A673 (cell line): ENCODE measurements around the gene ZC3H12D. TPM values are rescaled to one million over a fixed set of nuclear protein-coding genes. Genes with fewer than 3 reads are reported as not detected.

Experiments
- BruUV-seq: library from RNA; stranded (reverse); fragments of 400-500 nt; replicated peaks from 2 replicates; lab custom pipeline; 2021; lab: Mats Ljungman, UMichigan
- CTCF ChIA-PET: fragments of 300-600 bp; sonication (Branson Sonifier 250); formaldehyde crosslinking; loops from one replicate; lab custom pipeline; 2022; ENCODE audit warnings: antibody characterized with exemption; lab: Charles Lee
- POLR2A ChIA-PET: fragments of 300-600 bp; sonication (Branson Sonifier 250); formaldehyde crosslinking; loops from one replicate; lab custom pipeline; 2022; ENCODE audit warnings: antibody characterized with exemption; ENCODE audit not compliant: low non-redundant PET; lab: Charles Lee
- DNase-seq: peaks from one replicate; pipeline ENCODE4 v3.0.0-alpha.2; 2015; ENCODE audit warnings: low spot score
- H3K27ac ChIP-seq: fragments of 200-600 bp; sonication (generic); 2 replicates; pipeline ENCODE4 v1.5.1; 2016; ENCODE audit warnings: mixed run types, low read depth, mild to moderate bottlenecking, mixed read lengths, antibody characterized with exemption, low read length; ENCODE audit not compliant: poor library complexity, severe bottlenecking
- H3K27me3 ChIP-seq: fragments of 200-600 bp; sonication (generic); replicated peaks from 2 replicates; pipeline ENCODE4 v1.6.1; 2017; ENCODE audit warnings: mixed run types, low read depth, mild to moderate bottlenecking, mixed read lengths, antibody characterized with exemption, low read length; ENCODE audit not compliant: insufficient read depth, poor library complexity
- H3K36me3 ChIP-seq: fragments of 200-600 bp; sonication (generic); 2 replicates; pipeline ENCODE4 v1.6.1; 2016; ENCODE audit warnings: mixed run types, mild to moderate bottlenecking, mixed read lengths, antibody characterized with exemption, low read length; ENCODE audit not compliant: insufficient read depth, poor library complexity, severe bottlenecking
- H3K4me1 ChIP-seq: fragments of 200-600 bp; sonication (generic); 2 replicates; pipeline ENCODE4 v1.6.1; 2017; ENCODE audit warnings: mixed run types, mild to moderate bottlenecking, mixed read lengths, antibody characterized with exemption, low read length; ENCODE audit not compliant: insufficient read depth, poor library complexity, severe bottlenecking
- H3K4me3 ChIP-seq: fragments of 200-600 bp; sonication (generic); 2 replicates; pipeline ENCODE4 v1.5.1; 2016; ENCODE audit warnings: low read depth, mixed run types, mild to moderate bottlenecking, mixed read lengths, low read length; ENCODE audit not compliant: poor library complexity, severe bottlenecking
- H3K9me3 ChIP-seq: fragments of 200-600 bp; sonication (generic); 2 replicates; pipeline ENCODE4 v1.6.1; 2016; ENCODE audit warnings: mixed run types, low read depth, mild to moderate bottlenecking, mixed read lengths, antibody characterized with exemption, low read length; ENCODE audit not compliant: poor library complexity, severe bottlenecking
- EZH2 ChIP-seq: fragments of 200-600 bp; sonication (generic); IDR thresholded peaks from 2 replicates; pipeline ENCODE4 v1.6.1; 2017; ENCODE audit warnings: borderline replicate concordance, low read depth, mild to moderate bottlenecking, mixed read lengths, antibody characterized with exemption, low read length; ENCODE audit not compliant: poor library complexity, severe bottlenecking
- intact Hi-C: fragments of 100-400 bp; cut with micrococcal nuclease; formaldehyde crosslinking; loops from one replicate; pipeline ENCODE4 v1.10.0; 2022; ENCODE audit not compliant: unreplicated experiment
- total RNA-seq: library from RNA; stranded (reverse); gene quantifications from 2 replicates; pipeline ENCODE4 v1.2.3, GENCODE V29; 2021
- TF ChIP-seq, protein P1 (sequence below): fragments of 300-800, 200-600 bp; sonication (generic); conservative IDR thresholded peaks from 2 replicates; pipeline ENCODE4 v1.5.1; 2017; ENCODE audit warnings: low read depth, mild to moderate bottlenecking, antibody characterized with exemption, low read length, moderate library complexity, mixed read lengths

ZC3H12D gene
- total RNA-seq, 1 experiment from 2014 or later = 0.30 TPM

DNA sequence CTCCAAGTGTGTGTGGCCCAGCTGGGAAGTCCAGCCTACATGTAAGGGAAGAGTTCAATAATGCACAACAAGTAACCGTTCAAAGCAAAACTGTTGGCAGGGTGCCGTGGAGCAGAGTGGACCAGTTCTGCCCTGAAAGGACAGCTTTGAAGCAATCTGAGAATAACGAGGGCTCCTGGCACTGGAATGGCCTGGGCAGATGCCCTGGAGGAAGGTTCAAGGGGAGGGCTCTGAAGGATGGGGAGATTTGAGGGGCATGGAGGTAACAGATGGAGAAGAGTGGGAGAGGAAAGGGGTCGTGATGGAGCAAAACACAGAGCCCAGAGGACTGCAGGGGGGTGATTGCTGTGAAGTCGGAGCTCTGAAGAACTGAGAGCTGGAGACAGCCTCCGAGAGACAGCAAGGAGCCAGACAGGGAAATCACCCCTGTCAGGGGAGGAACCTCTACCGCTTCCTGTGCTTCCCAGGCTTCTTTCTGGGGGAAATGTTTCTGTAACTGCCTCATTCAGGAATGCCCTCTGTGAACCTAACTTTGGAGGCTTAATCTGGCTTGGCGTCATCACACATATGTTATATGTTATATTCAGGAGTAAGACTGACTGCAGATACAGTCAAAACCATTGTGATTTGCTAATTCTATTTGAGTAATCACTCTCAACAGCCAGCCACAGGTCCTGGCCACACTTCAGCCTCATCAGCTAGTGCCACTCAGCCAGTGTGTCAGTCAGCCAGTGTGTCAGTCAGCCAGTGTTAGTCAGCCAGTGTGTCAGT is 41.2 kb downstream of the ZC3H12D start:
- intact Hi-C loops = no loop called here
- BruUV-seq = no TSS peak
- Histone ChIP-seq H3K27ac (no peak overlapping the region), H3K36me3 (no peaks in the 10 kb centered on the region), H3K4me1 (no peaks in the 10 kb centered on the region), H3K27me3 (no peaks in the 10 kb centered on the region), H3K9me3 (no peaks in the 10 kb centered on the region), H3K4me3 (no peak overlapping the region)
- ChIA-PET POLR2A (no interaction called here), CTCF (no interaction called here)
- no peak for DNase-seq
- TF ChIP-seq EZH2 = no peak
- TF ChIP-seq, protein P1, sequence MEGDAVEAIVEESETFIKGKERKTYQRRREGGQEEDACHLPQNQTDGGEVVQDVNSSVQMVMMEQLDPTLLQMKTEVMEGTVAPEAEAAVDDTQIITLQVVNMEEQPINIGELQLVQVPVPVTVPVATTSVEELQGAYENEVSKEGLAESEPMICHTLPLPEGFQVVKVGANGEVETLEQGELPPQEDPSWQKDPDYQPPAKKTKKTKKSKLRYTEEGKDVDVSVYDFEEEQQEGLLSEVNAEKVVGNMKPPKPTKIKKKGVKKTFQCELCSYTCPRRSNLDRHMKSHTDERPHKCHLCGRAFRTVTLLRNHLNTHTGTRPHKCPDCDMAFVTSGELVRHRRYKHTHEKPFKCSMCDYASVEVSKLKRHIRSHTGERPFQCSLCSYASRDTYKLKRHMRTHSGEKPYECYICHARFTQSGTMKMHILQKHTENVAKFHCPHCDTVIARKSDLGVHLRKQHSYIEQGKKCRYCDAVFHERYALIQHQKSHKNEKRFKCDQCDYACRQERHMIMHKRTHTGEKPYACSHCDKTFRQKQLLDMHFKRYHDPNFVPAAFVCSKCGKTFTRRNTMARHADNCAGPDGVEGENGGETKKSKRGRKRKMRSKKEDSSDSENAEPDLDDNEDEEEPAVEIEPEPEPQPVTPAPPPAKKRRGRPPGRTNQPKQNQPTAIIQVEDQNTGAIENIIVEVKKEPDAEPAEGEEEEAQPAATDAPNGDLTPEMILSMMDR = no peak

DNA sequence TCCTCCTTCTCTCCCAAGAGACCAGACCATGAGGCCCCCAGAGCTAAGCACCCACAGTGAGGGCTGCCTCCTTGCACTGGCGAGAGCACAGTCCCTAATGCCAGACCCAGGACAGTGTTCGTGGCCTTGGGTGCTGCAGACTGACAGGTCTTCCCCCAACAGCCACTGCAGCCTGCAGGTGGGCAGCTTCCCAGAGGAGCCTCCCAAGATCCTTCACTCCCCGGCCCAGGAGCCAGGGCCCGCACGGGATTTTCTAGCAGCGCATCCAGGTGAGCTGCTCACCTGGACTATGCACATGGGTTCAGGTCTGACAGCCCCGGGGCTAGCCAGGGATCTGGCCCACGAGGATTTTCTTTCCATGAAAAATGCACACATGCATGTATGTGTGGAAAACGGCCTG is 43.1 kb downstream of the ZC3H12D start:
- CTCF ChIA-PET = interaction anchor here (0.6 kb wide), 1 partner anchor 337 kb away, joined by 3 read pairs; no protein-coding TSS in a partner anchor
- no peaks in the 10 kb centered on the region for H3K36me3 ChIP-seq
- intact Hi-C loops = no loop called here
- POLR2A ChIA-PET = no interaction called here
- H3K4me3 ChIP-seq = no peak overlapping the region
- no peak for DNase-seq
- no TSS peak for BruUV-seq
- no peaks in the 10 kb centered on the region for H3K27me3 ChIP-seq
- no peak overlapping the region for H3K27ac ChIP-seq
- no peaks in the 10 kb centered on the region for H3K9me3 ChIP-seq
- TF ChIP-seq, protein P1 = no peak
- no peak for TF ChIP-seq EZH2
- H3K4me1 ChIP-seq = no peaks in the 10 kb centered on the region

DNA sequence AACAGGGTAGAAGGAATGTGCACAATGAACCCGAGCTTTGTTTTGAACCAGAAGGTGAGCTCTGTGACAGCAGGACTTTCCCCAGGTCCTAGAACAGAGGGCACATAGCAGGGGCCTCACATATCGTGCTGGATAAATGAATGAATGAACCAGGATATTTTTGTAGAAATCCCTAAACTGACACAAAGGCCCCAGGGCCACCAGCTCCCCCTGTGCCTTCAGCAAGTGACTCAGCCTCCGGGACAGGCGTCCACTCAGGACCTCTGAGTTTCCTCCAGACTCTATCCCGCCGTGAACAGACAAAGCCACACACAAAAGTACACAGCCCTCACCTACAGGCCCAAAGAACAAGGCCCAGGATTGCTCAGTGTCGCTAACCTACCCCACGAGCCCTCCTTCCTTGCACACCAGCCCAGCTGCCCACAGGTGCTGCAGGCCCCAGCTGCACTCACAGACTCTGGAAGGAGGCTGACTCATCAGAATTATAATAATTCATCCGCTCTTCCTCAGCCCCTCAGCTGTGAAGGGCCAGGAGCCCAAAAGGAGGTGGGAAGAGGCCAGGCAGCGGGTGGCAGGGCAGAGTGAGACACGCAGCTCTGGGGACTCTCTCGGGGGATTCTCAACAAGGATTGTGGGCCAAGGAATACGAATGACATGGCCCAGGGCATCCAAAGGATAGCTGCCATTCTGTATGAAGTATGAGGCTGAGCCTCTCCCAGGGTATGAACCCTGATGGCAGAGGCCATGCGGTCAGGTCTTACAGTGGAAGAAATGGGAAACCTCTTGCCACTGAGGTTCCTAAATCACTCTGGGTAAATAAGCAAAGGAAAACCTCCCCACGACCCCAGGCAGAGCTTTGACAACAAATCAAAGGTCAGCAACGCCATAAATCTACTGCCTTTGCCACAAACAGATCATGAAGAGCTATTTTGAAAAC is 43.8 kb downstream of the ZC3H12D start:
- Histone ChIP-seq H3K4me3 (no peak overlapping the region), H3K9me3 (no peaks in the 10 kb centered on the region), H3K27ac (no peak overlapping the region), H3K4me1 (no peaks in the 10 kb centered on the region), H3K27me3 (no peaks in the 10 kb centered on the region), H3K36me3 (no peaks in the 10 kb centered on the region)
- intact Hi-C loops = no loop called here
- CTCF ChIA-PET = interaction anchor here (0.6 kb wide), 1 partner anchor 336 kb away, joined by 3 read pairs; no protein-coding TSS in a partner anchor
- TF ChIP-seq, protein P1 = no peak
- no peak for TF ChIP-seq EZH2
- no TSS peak for BruUV-seq
- POLR2A ChIA-PET = no interaction called here
- no peak for DNase-seq
